Measurements from ENCODE around the gene DCLK2.

DCLK2 gene

DNA sequence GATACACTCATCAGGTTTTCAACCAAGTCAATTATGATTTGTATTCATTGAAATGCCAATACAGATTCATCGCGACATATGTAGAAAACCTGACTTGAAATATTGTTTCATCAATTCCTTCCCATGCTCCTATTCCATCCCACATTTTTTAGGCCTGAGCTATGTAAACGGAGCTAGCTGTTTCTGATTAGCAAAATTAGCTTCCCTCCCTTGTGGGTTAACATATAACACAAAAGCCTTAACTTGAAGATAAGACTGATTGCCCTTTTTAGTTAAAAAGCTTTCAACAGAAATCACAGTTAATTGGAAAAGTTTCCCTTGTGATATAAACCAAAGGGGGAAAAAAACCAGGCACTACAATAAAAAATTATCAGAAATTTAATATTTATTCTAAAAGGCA lies 32.8 kb upstream of the DCLK2 start:
- no peaks in the 10 kb centered on the region for H4K20me1 ChIP-seq (ENCODE audit: insufficient read depth)
- no peak overlapping the region for H2AFZ ChIP-seq (ENCODE audit: low read depth)

DNA sequence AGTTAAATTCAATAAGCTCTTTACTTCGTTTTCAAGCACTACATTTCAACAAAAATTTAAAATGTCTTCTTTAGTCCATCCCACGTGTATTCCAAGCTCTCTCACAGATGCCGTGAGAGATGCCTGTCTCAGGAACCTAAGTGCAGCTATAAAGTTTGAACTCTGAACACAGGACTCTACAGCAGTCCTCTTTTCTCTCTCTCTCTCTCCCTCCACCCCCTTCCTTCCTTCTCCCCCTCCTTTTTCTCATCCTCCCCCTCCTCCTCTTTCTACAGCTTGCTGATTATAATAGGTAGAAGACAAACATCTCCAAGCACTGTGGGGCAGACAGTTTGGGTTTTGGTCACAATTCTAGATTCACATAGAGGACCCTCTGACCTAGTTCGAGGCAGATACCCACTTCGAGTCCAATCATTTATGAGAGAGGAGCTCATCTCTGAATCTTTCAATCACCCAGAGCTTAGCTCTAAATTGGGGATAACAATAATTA lies 31.5 kb upstream of the DCLK2 start:
- no peak overlapping the region for H3K27ac ChIP-seq
- H3K36me3 ChIP-seq (ENCODE audit: insufficient read depth) = no peaks in the 10 kb centered on the region
- H3K4me1 ChIP-seq (ENCODE audit: low read depth, poor library complexity, severe bottlenecking) = no peaks in the 10 kb centered on the region
- no peak overlapping the region for H3K4me3 ChIP-seq (IDR thresholded peaks at IDR 0.05; ENCODE audit: insufficient read depth, low read depth, low read length)
- H3K9ac ChIP-seq = no peak overlapping the region
- H3K4me2 ChIP-seq = no peak overlapping the region
- H3K79me2 ChIP-seq (ENCODE audit: insufficient read depth, low read depth) = no peaks in the 10 kb centered on the region
- no peaks in the 10 kb centered on the region for H4K20me1 ChIP-seq (ENCODE audit: insufficient read depth)
- H2AFZ ChIP-seq (ENCODE audit: low read depth) = no peak overlapping the region
- H3K27me3 ChIP-seq (ENCODE audit: insufficient read depth, low read depth) = no peaks in the 10 kb centered on the region
- TF ChIP-seq, protein P1, sequence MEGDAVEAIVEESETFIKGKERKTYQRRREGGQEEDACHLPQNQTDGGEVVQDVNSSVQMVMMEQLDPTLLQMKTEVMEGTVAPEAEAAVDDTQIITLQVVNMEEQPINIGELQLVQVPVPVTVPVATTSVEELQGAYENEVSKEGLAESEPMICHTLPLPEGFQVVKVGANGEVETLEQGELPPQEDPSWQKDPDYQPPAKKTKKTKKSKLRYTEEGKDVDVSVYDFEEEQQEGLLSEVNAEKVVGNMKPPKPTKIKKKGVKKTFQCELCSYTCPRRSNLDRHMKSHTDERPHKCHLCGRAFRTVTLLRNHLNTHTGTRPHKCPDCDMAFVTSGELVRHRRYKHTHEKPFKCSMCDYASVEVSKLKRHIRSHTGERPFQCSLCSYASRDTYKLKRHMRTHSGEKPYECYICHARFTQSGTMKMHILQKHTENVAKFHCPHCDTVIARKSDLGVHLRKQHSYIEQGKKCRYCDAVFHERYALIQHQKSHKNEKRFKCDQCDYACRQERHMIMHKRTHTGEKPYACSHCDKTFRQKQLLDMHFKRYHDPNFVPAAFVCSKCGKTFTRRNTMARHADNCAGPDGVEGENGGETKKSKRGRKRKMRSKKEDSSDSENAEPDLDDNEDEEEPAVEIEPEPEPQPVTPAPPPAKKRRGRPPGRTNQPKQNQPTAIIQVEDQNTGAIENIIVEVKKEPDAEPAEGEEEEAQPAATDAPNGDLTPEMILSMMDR (conservative IDR thresholded peaks at IDR 0.05; ENCODE audit: low read depth, low read length) = no peak

More for the DNA sequence above, 32.8 kb upstream of the DCLK2 start:
- Histone ChIP-seq H3K79me2 (ENCODE audit: insufficient read depth, low read depth) (no peaks in the 10 kb centered on the region), H3K4me1 (ENCODE audit: low read depth, poor library complexity, severe bottlenecking) (no peaks in the 10 kb centered on the region), H3K27me3 (ENCODE audit: insufficient read depth, low read depth) (no peaks in the 10 kb centered on the region), H3K9ac (no peak overlapping the region), H3K4me3 (IDR thresholded peaks at IDR 0.05; ENCODE audit: insufficient read depth, low read depth, low read length) (no peak overlapping the region), H3K27ac (no peak overlapping the region), H3K36me3 (ENCODE audit: insufficient read depth) (no peaks in the 10 kb centered on the region), H3K4me2 (no peak overlapping the region)
- TF ChIP-seq, protein P1 (conservative IDR thresholded peaks at IDR 0.05; ENCODE audit: low read depth, low read length) = no peak

DNA sequence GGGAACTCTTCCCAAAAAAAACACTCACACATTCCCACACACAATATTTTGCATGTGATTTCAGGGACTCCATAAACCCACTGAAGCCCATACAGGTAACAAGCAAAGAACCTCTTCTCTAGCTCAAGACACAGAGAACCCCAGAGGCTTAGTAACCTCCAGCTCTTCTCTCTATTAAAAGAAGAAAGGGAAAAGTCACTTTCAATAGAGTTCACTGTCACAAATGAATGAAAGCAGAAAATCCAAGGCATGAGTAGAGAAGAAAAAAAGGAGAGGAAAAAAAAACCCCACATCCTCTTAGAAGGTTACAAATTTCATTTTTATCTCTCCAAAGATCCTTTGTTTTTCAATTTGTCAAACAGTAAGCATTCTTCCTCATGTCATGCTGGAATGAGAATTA lies 30.7 kb upstream of the DCLK2 start:
- no peak overlapping the region for H3K4me3 ChIP-seq (IDR thresholded peaks at IDR 0.05; ENCODE audit: insufficient read depth, low read depth, low read length)
- H2AFZ ChIP-seq (ENCODE audit: low read depth) = no peak overlapping the region
- no peaks in the 10 kb centered on the region for H3K4me1 ChIP-seq (ENCODE audit: low read depth, poor library complexity, severe bottlenecking)
- no peaks in the 10 kb centered on the region for H3K79me2 ChIP-seq (ENCODE audit: insufficient read depth, low read depth)
- H3K9ac ChIP-seq = no peak overlapping the region
- TF ChIP-seq, protein P1 (conservative IDR thresholded peaks at IDR 0.05; ENCODE audit: low read depth, low read length) = no peak
- H3K27ac ChIP-seq = no peak overlapping the region
- H3K27me3 ChIP-seq (ENCODE audit: insufficient read depth, low read depth) = no peaks in the 10 kb centered on the region
- no peaks in the 10 kb centered on the region for H3K36me3 ChIP-seq (ENCODE audit: insufficient read depth)
- H4K20me1 ChIP-seq (ENCODE audit: insufficient read depth) = no peaks in the 10 kb centered on the region
- H3K4me2 ChIP-seq = no peak overlapping the region

DNA sequence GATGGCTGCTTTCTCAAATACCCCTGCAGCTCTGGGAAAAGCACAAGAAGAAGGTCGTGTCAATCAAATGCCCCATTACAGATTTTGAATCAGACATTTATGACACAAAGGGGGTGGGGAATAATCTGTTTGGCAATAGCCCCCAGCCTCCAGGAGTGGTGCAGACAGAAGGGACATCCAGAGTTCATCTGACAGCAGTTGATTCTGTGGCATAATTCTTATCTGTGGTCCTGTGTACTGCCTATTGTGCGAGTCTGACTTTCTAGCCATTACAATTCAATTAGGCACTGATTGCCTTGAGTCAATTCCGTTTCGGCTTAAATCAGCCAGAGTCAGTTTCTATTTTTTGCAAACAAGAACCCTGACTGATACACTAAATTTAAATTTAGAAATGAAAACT lies 28.6 kb upstream of the DCLK2 start:
- H3K9ac ChIP-seq = no peak overlapping the region
- no peak overlapping the region for H3K4me3 ChIP-seq (IDR thresholded peaks at IDR 0.05; ENCODE audit: insufficient read depth, low read depth, low read length)
- H3K27ac ChIP-seq = no peak overlapping the region
- no peak overlapping the region for H2AFZ ChIP-seq (ENCODE audit: low read depth)
- no peaks in the 10 kb centered on the region for H3K27me3 ChIP-seq (ENCODE audit: insufficient read depth, low read depth)
- H3K79me2 ChIP-seq (ENCODE audit: insufficient read depth, low read depth) = no peaks in the 10 kb centered on the region
- H3K4me2 ChIP-seq = no peak overlapping the region
- TF ChIP-seq, protein P1 (conservative IDR thresholded peaks at IDR 0.05; ENCODE audit: low read depth, low read length) = no peak
- no peaks in the 10 kb centered on the region for H4K20me1 ChIP-seq (ENCODE audit: insufficient read depth)
- no peaks in the 10 kb centered on the region for H3K4me1 ChIP-seq (ENCODE audit: low read depth, poor library complexity, severe bottlenecking)
- H3K36me3 ChIP-seq (ENCODE audit: insufficient read depth) = no peaks in the 10 kb centered on the region
